HG03108 (cell line): Measurements from ENCODE around the gene LRRC4.

Experiments
- ATAC-seq: cut with Tn5 transposase; IDR thresholded peaks from one replicate; pipeline ENCODE4 v1.9.1; 2021; ENCODE audit warnings: moderate library complexity; ENCODE audit not compliant: unreplicated experiment

LRRC4 gene

GRCh38 chr7:128032605-128033235, 1.5 kb upstream of the LRRC4 start:
- ATAC-seq, result no peak

GRCh38 chr7:128031901-128032604, 816 bp upstream of the LRRC4 start:
- peak; percentile 39 for ATAC-seq

GRCh38 chr7:128030263-128030653, 979 bp downstream of the LRRC4 start:
- ATAC-seq, result no peak

- ATAC-seq, result no peak
Observed at GRCh38 chr7:128029405-128029995, 1.7 kb downstream of the LRRC4 start.

- no peak for ATAC-seq
Observed at GRCh38 chr7:128027485-128027980, 3.7 kb downstream of the LRRC4 start.

- ATAC-seq, result no peak
Observed at GRCh38 chr7:128026551-128026950, 4.7 kb downstream of the LRRC4 start.

GRCh38 chr7:128025819-128026218, 5.4 kb downstream of the LRRC4 start:
- ATAC-seq, result no peak

GRCh38 chr7:128025380-128025779, 5.9 kb downstream of the LRRC4 start:
- no peak for ATAC-seq

GRCh38 chr7:128024151-128024550, 7.1 kb downstream of the LRRC4 start:
- no peak for ATAC-seq

GRCh38 chr7:128022631-128023532, 8.4 kb downstream of the LRRC4 start:
- ATAC-seq, result no peak

- no peak for ATAC-seq
Observed at GRCh38 chr7:128021366-128021765, 9.9 kb downstream of the LRRC4 start.

- ATAC-seq, result no peak
Observed at GRCh38 chr7:128020159-128020558, 11.1 kb downstream of the LRRC4 start.

- ATAC-seq, result no peak
Observed at GRCh38 chr7:128019288-128019687, 11.9 kb downstream of the LRRC4 start.

GRCh38 chr7:128017862-128018845, 13.1 kb downstream of the LRRC4 start:
- no peak for ATAC-seq

- no peak for ATAC-seq
Observed at GRCh38 chr7:128017460-128017859, 13.8 kb downstream of the LRRC4 start.

- no peak for ATAC-seq
Observed at GRCh38 chr7:128014811-128015210, 16.4 kb downstream of the LRRC4 start.

GRCh38 chr7:128011131-128011661, 20.0 kb downstream of the LRRC4 start:
- no peak for ATAC-seq

GRCh38 chr7:128010391-128011127, 20.7 kb downstream of the LRRC4 start:
- ATAC-seq, result no peak

GRCh38 chr7:128008744-128009143, 22.5 kb downstream of the LRRC4 start:
- no peak for ATAC-seq
